H1 (cell line): ENCODE data around the gene CCDC141. TPM values are rescaled to one million over a fixed set of nuclear protein-coding genes. Genes with fewer than 3 reads are reported as not detected.

ENCODE experiments used
- CTCF ChIA-PET: fragments of 300-600 bp; sonication (Branson Sonifier 250); formaldehyde crosslinking; loops from one replicate; lab custom pipeline; 2021; ENCODE audit not compliant: partially characterized antibody; lab: Charles Lee
- POLR2A ChIA-PET: fragments of 300-600 bp; sonication (Branson Sonifier 250); formaldehyde crosslinking; loops from one replicate; lab custom pipeline; 2021; ENCODE audit warnings: inconsistent platforms; ENCODE audit not compliant: partially characterized antibody; lab: Charles Lee
- DNase-seq, 2 experiments: peaks; one replicate each; pipeline versions ENCODE4 v3.0.0 to v3.0.0-alpha.2; 2010 to 2022; ENCODE audit warnings: low spot score in 2 of 2, low read depth in 1 of 2, mixed read lengths in 1 of 2
- FAIRE-seq: peaks from 2 replicates; lab custom pipeline; 2011; peaks lifted over from hg19 to GRCh38; lab: Jason Lieb, UNC
- H2AFZ ChIP-seq: 2 replicates; pipeline ENCODE4 v1.8.1; 2012; ENCODE audit warnings: low read length, inconsistent platforms
- H2AK5ac ChIP-seq: 2 replicates; pipeline ENCODE4 v1.6.1; 2013; ENCODE audit warnings: low read depth, low read length
- H2BK120ac ChIP-seq: replicated peaks from 2 replicates; pipeline ENCODE3; 2013; ENCODE audit warnings: low read depth, low read length, inconsistent platforms
- H2BK12ac ChIP-seq: 2 replicates; pipeline ENCODE4 v1.6.1; 2013; ENCODE audit warnings: low read depth, low read length
- H2BK15ac ChIP-seq: 2 replicates; pipeline ENCODE4 v1.6.1; 2013; ENCODE audit warnings: low read length
- H2BK20ac ChIP-seq: 2 replicates; pipeline ENCODE4 v1.6.1; 2013; ENCODE audit warnings: low read length
- H2BK5ac ChIP-seq: 2 replicates; pipeline ENCODE4 v1.6.1; 2013; ENCODE audit warnings: low read depth, low read length
- H3K14ac ChIP-seq: 2 replicates; pipeline ENCODE4 v1.6.1; 2013; ENCODE audit warnings: inconsistent platforms; ENCODE audit not compliant: insufficient read length
- H3K18ac ChIP-seq: 2 replicates; pipeline ENCODE4 v1.6.1; 2013; ENCODE audit warnings: low read length; ENCODE audit errors: extremely low read depth
- H3K23ac ChIP-seq: 2 replicates; pipeline ENCODE4 v1.6.1; 2013; ENCODE audit warnings: inconsistent platforms; ENCODE audit not compliant: insufficient read length
- H3K23me2 ChIP-seq: 2 replicates; pipeline ENCODE4 v1.6.1; 2013; ENCODE audit warnings: low read depth, low read length
- H3K27ac ChIP-seq: 2 replicates; pipeline ENCODE4 v1.6.1; 2011; ENCODE audit warnings: low read depth, low read length, inconsistent platforms
- H3K27me3 ChIP-seq, 4 experiments: replicated peaks in 1 of 4; 1 replicate in 1 of 4; 2 replicates in 3 of 4; pipeline versions ENCODE4 v1.6.1 to v1.8.1; 2011 to 2013; ENCODE audit warnings: low read length in 3 of 4, mild to moderate bottlenecking in 3 of 4, inconsistent platforms in 2 of 4, mixed read lengths in 2 of 4, moderate library complexity in 1 of 4; ENCODE audit not compliant: control insufficient read depth in 3 of 4, insufficient read depth in 3 of 4; ENCODE audit errors: extremely low read depth in 1 of 4
- H3K36me3 ChIP-seq, 4 experiments: 2 replicates each; pipeline versions ENCODE4 v1.6.1 to v1.8.1; 2011 to 2013; ENCODE audit warnings: mild to moderate bottlenecking in 4 of 4, low read length in 3 of 4, moderate library complexity in 2 of 4, control low read depth in 1 of 4, inconsistent platforms in 1 of 4; ENCODE audit not compliant: insufficient read depth in 4 of 4, control insufficient read depth in 2 of 4
- H3K4ac ChIP-seq: replicated peaks from 2 replicates; pipeline ENCODE3; 2013; ENCODE audit warnings: low read length, low read depth, mixed read lengths, inconsistent platforms; ENCODE audit not compliant: insufficient read length
- H3K4me1 ChIP-seq, 4 experiments: replicated peaks in 1 of 4; 1 replicate in 1 of 4; 2 replicates in 3 of 4; pipeline versions ENCODE4 v1.6.1 to v1.8.1; 2011 to 2013; ENCODE audit warnings: low read length in 3 of 4, inconsistent platforms in 2 of 4, mixed read lengths in 1 of 4; ENCODE audit not compliant: insufficient read depth in 4 of 4, control insufficient read depth in 3 of 4
- H3K4me2 ChIP-seq, 2 experiments: 2 replicates each; pipeline versions ENCODE4 v1.6.1 to v1.8.1; 2011 to 2013; ENCODE audit warnings: low read depth in 2 of 2, low read length in 2 of 2, control low read depth in 1 of 2, inconsistent platforms in 1 of 2, mild to moderate bottlenecking in 1 of 2; ENCODE audit not compliant: insufficient read depth in 1 of 2
- H3K4me3 ChIP-seq, 4 experiments: fragments of 200-600, 300-600 bp in 1 of 4; sonication (generic), shearing (Covaris generic), sonication (Bioruptor Twin) in 1 of 4; 2 replicates each; pipeline versions ENCODE4 v1.5.1 to v1.8.1; 2011 to 2016; ENCODE audit warnings: low read length in 4 of 4, low read depth in 3 of 4, control low read depth in 2 of 4, inconsistent platforms in 2 of 4, mild to moderate bottlenecking in 2 of 4, mixed read lengths in 1 of 4, moderate library complexity in 1 of 4; ENCODE audit not compliant: insufficient read depth in 2 of 4; ENCODE audit errors: extremely low read depth in 1 of 4
- H3K56ac ChIP-seq: replicated peaks from 2 replicates; pipeline ENCODE3; 2013; ENCODE audit warnings: low read depth, mild to moderate bottlenecking, mixed read lengths, low read length, inconsistent platforms; ENCODE audit not compliant: insufficient read length
- H3K79me1 ChIP-seq: 2 replicates; pipeline ENCODE4 v1.6.1; 2013; ENCODE audit warnings: low read depth, low read length, control low read depth
- H3K79me2 ChIP-seq, 2 experiments: 2 replicates each; pipeline versions ENCODE4 v1.6.1 to v1.8.1; 2012 to 2013; ENCODE audit warnings: low read length in 2 of 2, mild to moderate bottlenecking in 2 of 2, inconsistent platforms in 1 of 2; ENCODE audit not compliant: insufficient read depth in 2 of 2, control insufficient read depth in 1 of 2
- H3K9ac ChIP-seq, 4 experiments: replicated peaks in 1 of 4; 1 replicate in 1 of 4; 2 replicates in 3 of 4; pipeline versions ENCODE4 v1.6.1 to v1.8.1; 2011 to 2013; ENCODE audit warnings: low read depth in 3 of 4, low read length in 3 of 4, control low read depth in 2 of 4, mild to moderate bottlenecking in 2 of 4, moderate library complexity in 2 of 4, inconsistent platforms in 1 of 4; ENCODE audit errors: extremely low read depth in 1 of 4
- H3K9me3 ChIP-seq, 2 experiments: 2 replicates each; pipeline versions ENCODE4 v1.6.1 to v1.8.1; 2012 to 2013; ENCODE audit warnings: mild to moderate bottlenecking in 2 of 2, moderate library complexity in 2 of 2, control low read depth in 1 of 2, inconsistent platforms in 1 of 2, low read depth in 1 of 2, low read length in 1 of 2, mixed read lengths in 1 of 2; ENCODE audit not compliant: insufficient read depth in 2 of 2
- H4K20me1 ChIP-seq, 2 experiments: replicated peaks in 1 of 2; 2 replicates each; pipeline versions ENCODE3 to v1.8.1; 2011 to 2013; ENCODE audit warnings: inconsistent platforms in 2 of 2, low read length in 2 of 2, mild to moderate bottlenecking in 1 of 2; ENCODE audit not compliant: insufficient read depth in 2 of 2, control insufficient read depth in 1 of 2
- H4K5ac ChIP-seq: 2 replicates; pipeline ENCODE4 v1.6.1; 2013; ENCODE audit warnings: low read length, low read depth, mixed read lengths, inconsistent platforms; ENCODE audit not compliant: insufficient read length
- H4K8ac ChIP-seq: 2 replicates; pipeline ENCODE4 v1.8.0; 2013; ENCODE audit warnings: mild to moderate bottlenecking, moderate library complexity, low read length, inconsistent platforms; ENCODE audit not compliant: insufficient read depth; ENCODE audit errors: extremely low read depth
- H4K91ac ChIP-seq: replicated peaks from 2 replicates; pipeline ENCODE3; 2013; ENCODE audit warnings: low read length, mixed read lengths, inconsistent platforms; ENCODE audit not compliant: insufficient read length
- ASH2L ChIP-seq: fragments of 200-600, 300-600 bp; sonication (generic); IDR thresholded peaks from one replicate; pipeline ENCODE4 v1.7.1; 2017; ENCODE audit warnings: low read length
- BCL11A ChIP-seq, 2 experiments: IDR thresholded peaks; one replicate each; pipeline ENCODE4 v1.6.1; 2011; ENCODE audit warnings: low read depth in 2 of 2, low read length in 2 of 2, mild to moderate bottlenecking in 2 of 2
- BRCA1 ChIP-seq: IDR thresholded peaks from 2 replicates; pipeline ENCODE4 v1.6.1; 2012; ENCODE audit warnings: low read depth, low read length, improper control_type of control experiment
- CHD1 ChIP-seq: IDR thresholded peaks from 2 replicates; pipeline ENCODE4 v1.6.1; 2012; ENCODE audit warnings: low read depth, low read length, improper control_type of control experiment
- CREB1 ChIP-seq: IDR thresholded peaks from 2 replicates; pipeline ENCODE4 v1.6.1; 2012; ENCODE audit warnings: inconsistent platforms
- CTBP2 ChIP-seq: IDR thresholded peaks from 2 replicates; pipeline ENCODE4 v1.7.0; 2011; ENCODE audit warnings: borderline replicate concordance, mild to moderate bottlenecking, moderate library complexity, mixed read lengths, low read length; ENCODE audit not compliant: insufficient read depth, insufficient read length
- EGR1 ChIP-seq: IDR thresholded peaks from 2 replicates; pipeline ENCODE4 v1.6.1; 2011; ENCODE audit warnings: low read depth, low read length, borderline replicate concordance
- EP300 ChIP-seq, 2 experiments: IDR thresholded peaks; 1 replicate in 1 of 2; 2 replicates in 1 of 2; pipeline ENCODE4 v1.6.1; 2011 to 2012; ENCODE audit warnings: low read depth in 2 of 2, low read length in 2 of 2, mild to moderate bottlenecking in 2 of 2, borderline replicate concordance in 1 of 2, inconsistent platforms in 1 of 2, moderate library complexity in 1 of 2
- HDAC2 ChIP-seq, 2 experiments: fragments of 300-600 bp in 1 of 2; sonication (generic) in 1 of 2; IDR thresholded peaks; 2 replicates each; pipeline ENCODE4 v1.6.1; 2011 to 2012; ENCODE audit warnings: low read depth in 2 of 2, low read length in 2 of 2, mild to moderate bottlenecking in 2 of 2, moderate library complexity in 2 of 2, borderline replicate concordance in 1 of 2, inconsistent platforms in 1 of 2
- KDM1A ChIP-seq: fragments of 200-600, 300-600 bp; sonication (generic); IDR thresholded peaks from 2 replicates; pipeline ENCODE4 v1.7.1; 2016; ENCODE audit warnings: mild to moderate bottlenecking, low read length, borderline replicate concordance
- NANOG ChIP-seq: IDR thresholded peaks from 2 replicates; pipeline ENCODE4 v1.6.1; 2011; ENCODE audit warnings: low read length, low read depth, mild to moderate bottlenecking, inconsistent platforms; ENCODE audit not compliant: insufficient read depth, poor library complexity, severe bottlenecking
- POLR2A ChIP-seq, 2 experiments: IDR thresholded peaks; 1 replicate in 1 of 2; 2 replicates in 1 of 2; pipeline ENCODE4 v1.6.1; 2011; ENCODE audit warnings: low read depth in 2 of 2, low read length in 2 of 2, mild to moderate bottlenecking in 2 of 2; ENCODE audit errors: control extremely low read depth in 1 of 2
- SIX5 ChIP-seq: IDR thresholded peaks from 2 replicates; pipeline ENCODE4 v1.6.1; 2011; ENCODE audit warnings: mild to moderate bottlenecking, low read depth, low read length
- SP2 ChIP-seq: IDR thresholded peaks from 2 replicates; pipeline ENCODE4 v1.6.1; 2012; ENCODE audit warnings: mild to moderate bottlenecking, low read length, inconsistent platforms
- TBP ChIP-seq: IDR thresholded peaks from 2 replicates; pipeline ENCODE4 v1.6.1; 2011; ENCODE audit warnings: low read depth, low read length, improper control_type of control experiment
- YY1 ChIP-seq: IDR thresholded peaks from 2 replicates; pipeline ENCODE4 v1.6.1; 2011; ENCODE audit warnings: low read depth, mild to moderate bottlenecking, low read length
- WGBS, 2 experiments: shearing (Covaris generic) in 1 of 2; methylation state at CpG; one replicate each; pipeline versions ENCODE4 v1.1.6 to v1.1.7; 2013 to 2015; ENCODE audit warnings: low lambda C conversion rate in 2 of 2, mixed read lengths in 2 of 2, inconsistent platforms in 1 of 2, low coverage in 1 of 2, missing lambda C conversion rate in 1 of 2; ENCODE audit not compliant: insufficient replicate concordance in 2 of 2, insufficient coverage in 1 of 2, insufficient read length in 1 of 2; ENCODE audit errors: extremely low coverage in 1 of 2, missing lambda C conversion rate in 1 of 2; 5-methylcytosine and 5-hydroxymethylcytosine counted together
- polyA plus RNA-seq, 7 experiments: library from polyadenylated mRNA; depleted of rRNA in 3 of 7; stranded (reverse) in 5 of 7; unstranded in 2 of 7; fragments of >200 nt in 5 of 7; fragments of 200-250 nt in 2 of 7; gene quantifications; 1 replicate in 5 of 7; 2 replicates in 1 of 7; 4 replicates in 1 of 7; pipeline versions ENCODE4 v1.2.1 to v1.2.3, GENCODE V29; 2011 to 2013; ENCODE audit warnings: missing spikeins in 2 of 7, mixed read lengths in 2 of 7
- total RNA-seq: library from RNA; stranded (reverse); fragmentation: NEBNext Ultra II Directional; extraction: Animal tissue kit (Norgen Biotek cat#: 25700); gene quantifications from 2 replicates; pipeline ENCODE4 v1.2.1, GENCODE V29; 2021

Gene CCDC141
- total and polyA plus RNA-seq, 2 of the 8 experiments (the other 6 are each of a cell fraction or from before 2014, with no cell fraction given): 0.56 to 21.6 TPM

DNA sequence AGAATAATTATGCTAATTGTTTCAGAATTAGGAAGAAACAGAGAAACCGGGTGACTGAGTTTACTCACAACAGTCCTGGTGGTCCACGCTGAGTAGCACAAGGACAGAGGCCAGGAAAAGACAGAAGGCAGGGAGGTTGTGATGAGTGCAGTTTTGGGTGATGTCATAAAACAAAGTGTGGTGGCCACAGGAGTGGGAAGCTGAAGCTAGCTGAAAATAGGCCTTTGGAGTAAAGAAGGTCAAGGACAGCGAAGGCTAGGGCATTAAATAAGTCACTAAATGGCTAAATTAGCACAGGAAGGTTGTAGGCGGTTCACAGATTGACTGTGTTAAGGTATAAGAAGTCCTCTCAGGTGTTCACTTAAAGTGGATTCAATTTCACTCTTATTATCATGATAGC lies 121.9 kb downstream of the CCDC141 start:
- Histone ChIP-seq H3K23ac (no peak overlapping the region), H3K18ac (no peak overlapping the region), H2BK5ac (no peak overlapping the region), H4K20me1 (no peaks in the 10 kb centered on the region), H2BK20ac (no peak overlapping the region), H3K4me2 (no peak overlapping the region), H2AK5ac (no peak overlapping the region), H2BK12ac (no peak overlapping the region), H3K79me1 (no peaks in the 10 kb centered on the region), H3K9ac (no peak overlapping the region), H2BK120ac (no peak overlapping the region), H4K5ac (no peak overlapping the region), H3K36me3 (no peaks in the 10 kb centered on the region), H4K8ac (peak overlapping the region; percentile 65; the same call in 1 of the 2 replicates), H3K4ac (no peak overlapping the region), H3K4me3 (no peak overlapping the region), H3K9me3 (no peaks in the 10 kb centered on the region), H3K27me3 (no peaks in the 10 kb centered on the region), H4K91ac (peak overlapping the region; percentile 8), H2AFZ (no peak overlapping the region), H3K14ac (no peak overlapping the region), H3K27ac (no peak overlapping the region), H3K4me1 (no peaks in the 10 kb centered on the region), H2BK15ac (no peak overlapping the region), H3K56ac (no peak overlapping the region), H3K23me2 (no peaks in the 10 kb centered on the region)
- 89% methylated on average over 4 of the region's 4 CpGs; no CpG with 5 or more reads in 1 of the 2 experiments for WGBS, 2 experiments
- POLR2A ChIA-PET: no interaction called here
- DNase-seq (no peak), FAIRE-seq (no peak)
- CTCF ChIA-PET: interaction anchor here (1.2 to 2.1 kb wide), 4 partner anchors 37 to 483 kb away, joined by 3 to 10 read pairs (median 5); no protein-coding TSS in a partner anchor
- no peak for TF ChIP-seq CREB1
- TF ChIP-seq HDAC2 (IDR thresholded peaks at IDR 0.05; ENCODE audit: borderline replicate concordance in 1 of 2, low read depth in 2 of 2, low read length in 2 of 2): no peak
- no peak for TF ChIP-seq BCL11A (IDR thresholded peaks at IDR 0.05; ENCODE audit: low read depth in 2 of 2, low read length in 2 of 2)
- TF ChIP-seq TBP: no peak
- TF ChIP-seq EP300 (IDR thresholded peaks at IDR 0.05; ENCODE audit: borderline replicate concordance in 1 of 2, low read depth in 2 of 2, low read length in 2 of 2): no peak
- TF ChIP-seq BRCA1: no peak
- TF ChIP-seq NANOG: no peak
- TF ChIP-seq SIX5: no peak
- no peak for TF ChIP-seq KDM1A
- TF ChIP-seq SP2: no peak
- TF ChIP-seq ASH2L: no peak
- no peak for TF ChIP-seq POLR2A (IDR thresholded peaks at IDR 0.05; ENCODE audit: control extremely low read depth in 1 of 2, low read depth in 2 of 2, low read length in 2 of 2)
- no peak for TF ChIP-seq CTBP2
- no peak for TF ChIP-seq YY1
- TF ChIP-seq EGR1: no peak
- no peak for TF ChIP-seq CHD1
- TF ChIP-seq, all 59 proteins: peak for 0
- no peaks in the 10 kb centered on the region for H3K79me2 ChIP-seq
